HG02885 (cell line): ENCODE data around the gene RNU6-9.

Experiments
- ATAC-seq: cut with Tn5 transposase; IDR thresholded peaks from one replicate; pipeline ENCODE4 v1.9.1; 2021; ENCODE audit warnings: mild to moderate bottlenecking; ENCODE audit not compliant: unreplicated experiment, poor library complexity

Gene RNU6-9

DNA sequence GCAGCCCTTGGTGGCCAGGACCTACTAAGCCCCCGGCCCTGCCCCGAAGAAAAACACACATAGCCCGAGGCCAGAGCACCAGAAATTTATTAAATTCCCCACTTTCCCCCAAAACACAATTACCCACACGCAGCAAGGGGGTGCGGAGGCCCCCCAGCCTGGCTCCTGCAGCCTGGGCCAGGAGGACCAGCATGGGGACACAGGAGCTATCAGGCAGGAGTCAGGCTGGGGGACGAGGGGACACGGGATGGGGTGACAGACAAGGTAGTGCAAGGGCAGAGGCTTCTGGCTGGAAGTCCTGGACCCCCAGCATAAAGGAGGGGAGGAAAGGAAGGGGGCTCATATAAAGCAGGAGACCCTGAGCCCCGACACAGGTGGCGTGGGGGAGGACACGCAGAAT lies 3.1 kb downstream of the RNU6-9 start:
- ATAC-seq = no peak

GRCh38 chr19:896999-897398 lies 3.7 kb downstream of the RNU6-9 start:
- ATAC-seq = no peak

GRCh38 chr19:897442-898039 lies 4.3 kb downstream of the RNU6-9 start:
- ATAC-seq = no peak

GRCh38 chr19:898663-899062 lies 5.4 kb downstream of the RNU6-9 start:
- no peak for ATAC-seq

- ATAC-seq = no peak
Observed at GRCh38 chr19:899336-900042, 6.2 kb downstream of the RNU6-9 start.

DNA sequence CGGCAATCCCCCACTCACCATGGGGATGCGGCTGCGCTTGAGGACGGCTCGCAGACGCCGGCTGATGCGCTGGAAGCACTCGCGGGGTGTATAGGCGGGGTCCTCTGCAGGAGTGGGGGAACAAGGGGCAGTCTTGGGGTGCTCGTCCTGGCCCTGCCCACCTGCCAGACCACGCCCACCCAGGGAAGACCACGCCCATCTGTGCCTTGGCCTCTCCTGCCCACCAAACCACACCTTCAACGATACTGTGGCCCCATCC lies 6.7 kb downstream of the RNU6-9 start:
- ATAC-seq = no peak

GRCh38 chr19:900302-901111 lies 7.2 kb downstream of the RNU6-9 start:
- no peak for ATAC-seq

DNA sequence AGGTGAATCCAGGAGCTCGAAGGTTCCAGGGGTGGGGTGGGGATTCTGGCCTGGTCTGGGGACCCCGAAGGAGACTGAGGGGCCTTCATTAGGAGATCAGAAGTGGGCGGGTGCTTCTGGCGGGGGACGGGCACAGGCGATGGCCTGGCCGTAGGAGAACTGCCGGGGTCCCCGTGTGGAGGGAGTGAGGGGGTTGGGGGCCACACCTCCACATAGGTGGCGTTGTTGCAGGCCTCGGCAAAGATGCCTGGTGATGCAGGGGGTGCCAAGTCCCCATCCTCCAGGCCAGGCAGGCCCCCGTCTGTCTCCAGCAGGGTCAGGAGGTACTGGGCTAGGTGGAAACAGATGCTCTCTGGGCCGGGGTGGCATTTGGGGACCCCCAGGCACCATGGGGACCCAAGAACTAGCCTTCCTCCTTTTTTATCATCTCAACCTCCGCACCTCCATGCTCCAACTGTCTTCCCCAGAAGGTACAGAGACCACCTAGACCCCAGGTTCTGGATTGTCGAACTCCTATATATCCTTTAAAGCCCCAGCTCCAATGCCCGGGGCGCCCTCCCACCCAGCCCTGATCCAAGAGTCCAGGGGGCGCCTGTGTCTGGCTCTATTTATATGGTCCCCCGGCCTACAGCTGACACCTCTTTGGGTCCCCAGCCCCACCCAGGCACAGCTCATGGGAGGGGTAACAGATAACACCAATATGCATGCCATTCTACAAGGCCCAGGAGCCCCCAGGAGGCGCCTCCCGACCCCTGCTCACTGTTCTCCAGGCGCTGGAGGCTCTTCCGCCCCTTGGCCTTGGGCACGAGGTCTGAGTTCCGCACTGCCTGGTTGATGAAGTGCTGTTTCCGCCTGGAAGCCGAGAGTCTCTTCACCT lies 8.2 kb downstream of the RNU6-9 start:
- no peak for ATAC-seq

DNA sequence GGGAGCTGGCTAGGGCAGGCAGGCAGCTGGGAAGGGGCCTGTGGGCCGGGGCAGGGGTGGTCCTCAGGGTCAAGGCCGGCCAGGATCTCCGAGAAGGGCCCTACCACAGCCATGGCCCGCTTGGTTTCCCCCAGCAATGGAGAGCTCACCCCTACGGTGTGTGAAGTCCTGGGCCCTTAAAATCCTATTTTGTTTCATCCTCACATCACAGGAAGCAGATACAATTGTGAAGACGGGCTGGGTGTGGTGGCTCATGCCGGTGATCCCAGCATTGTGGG lies 8.7 kb downstream of the RNU6-9 start:
- ATAC-seq = no peak

DNA sequence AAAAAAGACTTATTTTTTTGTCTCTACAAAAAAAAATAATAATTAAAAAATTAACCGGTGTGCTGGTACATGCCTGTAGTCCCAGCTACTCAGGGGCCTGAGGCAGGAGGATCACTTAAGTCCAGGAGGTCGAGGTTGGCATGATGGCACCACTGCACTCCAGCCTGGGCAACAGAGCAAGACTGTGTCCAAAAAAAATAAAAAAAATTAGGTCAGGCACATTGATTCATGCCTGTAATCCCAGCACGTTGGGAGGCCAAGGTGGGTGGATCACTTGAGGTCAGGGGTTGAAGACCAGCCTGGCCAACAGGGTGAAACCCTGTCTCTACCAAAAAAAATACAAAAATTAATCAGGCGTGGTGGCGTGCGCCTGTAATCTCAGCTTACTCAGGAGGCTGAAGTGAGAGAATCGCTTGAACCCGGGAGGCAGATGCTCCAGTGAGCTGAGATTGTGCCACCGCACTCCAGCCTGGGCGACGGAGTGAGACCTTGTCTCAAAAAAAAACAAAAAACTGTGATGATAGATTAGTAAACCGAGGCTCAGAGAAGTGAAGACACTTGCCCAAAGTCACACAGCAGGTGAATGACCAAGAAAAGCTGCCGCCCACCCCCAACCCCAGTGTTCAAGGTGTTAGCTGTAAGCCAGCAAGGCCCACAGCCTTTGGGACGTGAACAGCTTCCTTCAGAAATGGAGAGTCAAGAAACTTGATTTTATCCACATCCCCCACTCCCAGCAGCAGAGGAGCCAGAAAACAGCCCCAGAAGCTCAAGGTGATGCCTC lies 9.4 kb downstream of the RNU6-9 start:
- no peak for ATAC-seq

DNA sequence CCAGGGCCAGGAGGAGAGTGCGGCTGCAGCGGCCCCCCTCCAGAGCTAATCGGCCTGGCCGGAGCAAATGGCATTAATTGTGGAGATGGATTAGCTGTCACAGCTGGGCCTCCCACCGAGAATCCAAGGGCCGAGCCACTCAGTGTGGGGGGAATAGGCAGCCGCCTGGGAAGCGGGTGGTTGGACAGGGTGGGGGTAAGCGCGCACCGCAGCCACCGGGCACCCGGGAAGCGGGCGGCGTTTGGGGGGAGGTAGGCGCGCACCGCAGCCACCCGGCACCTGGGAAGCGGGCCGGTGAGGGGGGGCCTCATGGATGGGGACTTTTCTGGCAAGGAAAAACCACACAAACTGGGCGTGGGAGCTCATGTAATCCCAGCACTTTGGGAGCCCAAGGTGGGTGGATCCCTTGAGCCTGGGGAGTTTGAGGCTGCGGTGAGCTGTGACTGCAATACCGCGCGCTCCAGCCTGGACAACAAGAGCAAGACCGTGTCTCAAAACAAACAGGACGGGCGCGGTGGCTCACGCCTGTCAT lies 10.0 kb downstream of the RNU6-9 start:
- no peak for ATAC-seq

DNA sequence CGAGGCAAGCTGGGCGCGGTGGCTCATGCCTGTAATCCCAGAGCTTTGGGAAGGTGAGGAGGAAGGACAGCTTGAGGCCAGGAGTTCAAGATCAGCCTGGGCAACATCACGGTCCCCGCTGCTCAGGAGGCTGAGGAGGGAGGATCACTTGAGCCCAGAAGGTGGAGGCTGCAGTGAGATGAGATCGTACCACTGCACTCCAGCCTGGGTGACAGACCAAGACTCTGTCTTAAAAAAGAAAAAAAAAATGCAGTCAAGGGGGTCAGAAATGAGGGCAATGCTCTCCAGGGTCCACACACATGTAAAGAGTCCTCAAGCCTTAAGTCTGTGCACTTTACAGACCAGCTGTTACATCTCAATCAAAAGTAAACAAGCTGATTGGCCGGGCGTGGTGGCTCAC lies 11.3 kb downstream of the RNU6-9 start:
- ATAC-seq = no peak

DNA sequence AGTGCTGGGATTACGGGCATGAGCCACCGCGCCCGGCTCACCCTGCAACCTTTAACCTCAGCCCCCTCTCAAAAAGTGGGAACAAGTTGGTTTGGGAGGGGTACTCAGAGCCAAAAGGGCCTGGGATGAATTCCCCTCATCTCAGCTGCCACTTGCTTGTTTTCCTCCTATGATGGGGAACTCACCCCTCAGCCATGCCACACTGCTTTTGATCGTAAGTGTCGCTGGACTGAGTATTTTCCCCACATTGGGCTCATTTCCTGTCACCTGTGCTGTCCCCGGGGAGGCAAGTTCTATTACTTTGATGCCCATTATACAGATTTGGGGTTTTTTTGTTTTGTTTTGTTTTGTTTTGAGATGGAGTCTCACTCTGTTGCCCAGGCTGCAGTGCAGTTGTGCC lies 13.2 kb downstream of the RNU6-9 start:
- ATAC-seq = no peak

- ATAC-seq = no peak
Observed at GRCh38 chr19:907183-907853, 14.0 kb downstream of the RNU6-9 start.

DNA sequence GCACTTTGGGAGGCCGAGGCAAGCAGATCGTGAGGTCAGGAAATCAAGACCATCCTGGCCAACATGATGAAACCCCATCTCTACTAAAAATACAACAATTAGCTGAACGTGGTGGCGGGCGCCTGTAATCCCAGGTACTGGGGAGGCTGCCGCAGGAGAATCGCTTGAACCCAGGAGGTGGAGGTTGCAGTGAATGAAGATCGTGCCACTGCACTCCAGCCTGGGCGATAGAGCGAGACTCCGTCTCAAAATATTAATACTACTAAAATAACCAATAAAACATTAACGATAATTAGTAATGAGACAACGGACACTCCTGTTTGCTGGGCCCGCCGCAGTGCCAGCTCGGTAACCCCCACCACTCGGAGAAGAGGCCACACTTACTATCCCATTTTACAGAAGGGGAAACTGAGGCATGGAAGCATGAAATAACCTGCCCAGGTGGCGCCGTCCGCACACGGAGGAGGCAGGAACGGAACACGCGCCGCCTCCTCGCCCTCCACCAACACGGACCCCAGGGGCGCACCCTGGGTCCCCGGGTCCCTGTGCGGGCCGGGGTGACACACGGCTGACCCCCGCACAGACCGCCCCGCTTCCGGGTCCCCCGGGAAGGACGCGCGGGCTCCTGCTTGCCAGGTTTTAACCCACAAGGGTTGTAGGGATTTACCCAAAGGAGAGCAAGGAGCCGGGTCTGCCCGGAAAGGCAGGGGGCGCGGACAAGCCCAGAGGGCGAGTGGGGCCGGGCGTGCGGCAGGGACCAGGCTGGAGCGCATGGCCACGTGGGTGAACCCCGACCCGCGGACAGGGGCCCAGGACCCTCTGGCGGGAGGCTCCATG lies 18.1 kb downstream of the RNU6-9 start:
- no peak for ATAC-seq

- ATAC-seq = peak; percentile 24
Observed at GRCh38 chr19:912181-913079, 19.1 kb downstream of the RNU6-9 start.

GRCh38 chr19:913080-913748 lies 19.9 kb downstream of the RNU6-9 start, which contains the start of gene R3HDM4:
Gene R3HDM4, minus strand, starts transcription at chr19:913219. Its CDS starts 62 bp downstream, at chr19:913157.
- ATAC-seq = peak; percentile 62
